DOHH2 (cell line): ENCODE measurements around the gene CLCA1.

ENCODE experiments used
- H3F3A ChIP-seq: fragments of 200-600 bp; sonication (generic), shearing (Covaris generic); 2 replicates; pipeline ENCODE4 v1.6.0; 2016; ENCODE audit warnings: antibody characterized with exemption, mild to moderate bottlenecking; ENCODE audit not compliant: control insufficient read depth, insufficient read depth
- H3K27ac ChIP-seq: fragments of 200-600 bp; sonication (generic); 2 replicates; pipeline ENCODE4 v1.5.1; 2014; ENCODE audit warnings: low read depth, mild to moderate bottlenecking, low read length, moderate library complexity
- H3K27me3 ChIP-seq: fragments of 200-600 bp; sonication (generic); 2 replicates; pipeline ENCODE4 v1.6.1; 2014; ENCODE audit warnings: mild to moderate bottlenecking, low read length, mixed read lengths; ENCODE audit not compliant: control insufficient read depth
- H3K36me3 ChIP-seq: fragments of 200-600 bp; sonication (generic); 2 replicates; pipeline ENCODE4 v1.6.1; 2014; ENCODE audit warnings: mild to moderate bottlenecking, low read length, moderate library complexity, mixed read lengths; ENCODE audit not compliant: control insufficient read depth
- H3K4me1 ChIP-seq: fragments of 200-600 bp; sonication (generic); 2 replicates; pipeline ENCODE4 v1.6.1; 2014; ENCODE audit warnings: mild to moderate bottlenecking, low read length, mixed read lengths; ENCODE audit not compliant: control insufficient read depth
- H3K4me2 ChIP-seq: fragments of 200-600 bp; sonication (generic); 2 replicates; pipeline ENCODE4 v1.6.0; 2014; ENCODE audit warnings: mild to moderate bottlenecking, low read length, moderate library complexity
- H3K4me3 ChIP-seq: fragments of 200-600 bp; sonication (generic); 2 replicates; pipeline ENCODE4 v1.5.1; 2014; ENCODE audit warnings: mild to moderate bottlenecking, low read length, mixed read lengths
- H3K79me2 ChIP-seq: fragments of 200-600 bp; sonication (generic); 2 replicates; pipeline ENCODE4 v1.6.1; 2014; ENCODE audit warnings: mild to moderate bottlenecking, low read length, mixed read lengths; ENCODE audit not compliant: control insufficient read depth
- H3K9me2 ChIP-seq: fragments of 200-600 bp; sonication (generic); replicated peaks from 2 replicates; pipeline ENCODE4 v1.6.1; 2014; ENCODE audit warnings: mild to moderate bottlenecking, low read length, mixed read lengths; ENCODE audit not compliant: control insufficient read depth
- H3K9me3 ChIP-seq: fragments of 200-600 bp; sonication (generic); 2 replicates; pipeline ENCODE4 v1.6.1; 2014; ENCODE audit warnings: antibody characterized with exemption, low read length, mixed read lengths; ENCODE audit not compliant: control insufficient read depth, insufficient read depth
- H4K20me1 ChIP-seq: fragments of 200-600 bp; sonication (generic); 2 replicates; pipeline ENCODE4 v1.6.0; 2014; ENCODE audit warnings: low read depth, mild to moderate bottlenecking, antibody characterized with exemption, low read length, moderate library complexity; ENCODE audit not compliant: control insufficient read depth, insufficient read depth
- CTCF ChIP-seq: fragments of 200-600 bp; sonication (generic); IDR thresholded peaks from one replicate; pipeline ENCODE4 v1.5.1; 2014; ENCODE audit warnings: antibody characterized with exemption, mild to moderate bottlenecking, low read depth, low read length; ENCODE audit not compliant: poor library complexity, severe bottlenecking
- EZH2phosphoT487 ChIP-seq: fragments of 200-600 bp; sonication (generic); IDR thresholded peaks from 2 replicates; pipeline ENCODE4 v1.6.1; 2017; ENCODE audit warnings: borderline replicate concordance, mild to moderate bottlenecking, antibody characterized with exemption, low read length, moderate library complexity, mixed read lengths

CLCA1 gene

GRCh38 chr1:86508583-86508969, 39.8 kb downstream of the CLCA1 start:
- H3K36me3 ChIP-seq, result no peaks in the 10 kb centered on the region
- peaks cover 20% of the 10 kb centered on the region for H3K27me3 ChIP-seq
- H3K27ac ChIP-seq, result no peak overlapping the region
- H3K9me2 ChIP-seq, result no peaks in the 10 kb centered on the region
- H3F3A ChIP-seq, result no peaks in the 10 kb centered on the region
- H3K4me3 ChIP-seq, result no peak overlapping the region
- peak overlapping the region; percentile 22 for H3K4me2 ChIP-seq
- 0 out of 2 replicates have a peak, but pooled peaks cover 2% of the 10 kb centered on the region for H3K4me1 ChIP-seq
- H4K20me1 ChIP-seq, result no peaks in the 10 kb centered on the region
- TF ChIP-seq EZH2phosphoT487 (no peak), CTCF (no peak)
- H3K79me2 ChIP-seq, result no peaks in the 10 kb centered on the region
- no peaks in the 10 kb centered on the region for H3K9me3 ChIP-seq

GRCh38 chr1:86515597-86515996, 46.9 kb downstream of the CLCA1 start:
- TF ChIP-seq CTCF (peak; percentile 15), EZH2phosphoT487 (no peak)
- H3K9me3 ChIP-seq, result no peaks in the 10 kb centered on the region
- no peaks in the 10 kb centered on the region for H4K20me1 ChIP-seq

GRCh38 chr1:86516335-86516734, 47.6 kb downstream of the CLCA1 start:
- Histone ChIP-seq H3K4me3 (no peak overlapping the region), H3K36me3 (no peaks in the 10 kb centered on the region), H3F3A (no peaks in the 10 kb centered on the region), H3K79me2 (no peaks in the 10 kb centered on the region), H3K27me3 (no peaks in the 10 kb centered on the region), H3K4me1 (no peaks in the 10 kb centered on the region), H3K27ac (no peak overlapping the region), H3K4me2 (no peak overlapping the region), H3K9me2 (no peaks in the 10 kb centered on the region), H3K9me3 (no peaks in the 10 kb centered on the region), H4K20me1 (no peaks in the 10 kb centered on the region)
- TF ChIP-seq EZH2phosphoT487 (no peak), CTCF (no peak)

More at GRCh38 chr1:86515597-86515996, 46.9 kb downstream of the CLCA1 start:
- no peaks in the 10 kb centered on the region for H3F3A ChIP-seq
- H3K4me2 ChIP-seq, result no peak overlapping the region
- no peaks in the 10 kb centered on the region for H3K27me3 ChIP-seq
- no peak overlapping the region for H3K27ac ChIP-seq
- no peak overlapping the region for H3K4me3 ChIP-seq
- no peaks in the 10 kb centered on the region for H3K4me1 ChIP-seq
- no peaks in the 10 kb centered on the region for H3K9me2 ChIP-seq
- H3K79me2 ChIP-seq, result no peaks in the 10 kb centered on the region
- no peaks in the 10 kb centered on the region for H3K36me3 ChIP-seq
